GM12878 (cell line): ENCODE data around the gene NPEPPS. TPM values are rescaled to one million over a fixed set of nuclear protein-coding genes. Genes with fewer than 3 reads are reported as not detected.
"Not testable (repeated sequence)": the region's sequence is repeated elsewhere in the genome, so short reads cannot be mapped to it uniquely, and the experiment has no call there.

Experiments used
- ATAC-seq: fragments of 200-7000 bp; cut with Tn5 transposase; 3 replicates; pipeline ENCODE4 v1.9.1; 2020; ENCODE audit warnings: mild to moderate bottlenecking, moderate library complexity
- BruUV-seq: library from RNA; stranded (reverse); fragments of 400-500 nt; replicated peaks from 2 replicates; lab custom pipeline; 2021; lab: Mats Ljungman, UMichigan
- CTCF ChIA-PET: fragments of 300-600 bp; sonication (Branson Sonifier 250); formaldehyde crosslinking; extraction: SDS; loops from one replicate; lab custom pipeline; 2021; ENCODE audit warnings: inconsistent platforms; lab: Yijun Ruan, JAX
- POLR2A ChIA-PET: fragments of 350-600 bp; formaldehyde crosslinking; extraction: SDS; loops from one replicate; lab custom pipeline; 2021; ENCODE audit warnings: inconsistent platforms; lab: Charles Lee
- RAD21 ChIA-PET: fragments of 300-600 bp; sonication (Branson Sonifier 250); formaldehyde crosslinking; loops from one replicate; lab custom pipeline; 2023; ENCODE audit warnings: antibody characterized with exemption; ENCODE audit not compliant: unreplicated experiment; lab: Charles Lee
- SMC1A ChIA-PET: fragments of 300-600 bp; sonication (Branson Sonifier 250); formaldehyde crosslinking; loops from one replicate; lab custom pipeline; 2023; ENCODE audit not compliant: unreplicated experiment, uncharacterized antibody; lab: Charles Lee
- DNase-seq: peaks from one replicate; pipeline ENCODE4 v3.0.0-alpha.2; 2011; ENCODE audit warnings: low read depth, low spot score
- FAIRE-seq: peaks from 3 replicates; lab custom pipeline; 2011; peaks lifted over from hg19 to GRCh38; lab: Jason Lieb, UNC
- H2AFZ ChIP-seq: 2 replicates; pipeline ENCODE4 v1.6.0; 2011; ENCODE audit warnings: low read depth, low read length, control low read depth; ENCODE audit not compliant: control insufficient read depth
- H3K27ac ChIP-seq: 2 replicates; pipeline ENCODE4 v1.5.1; 2011; ENCODE audit warnings: control low read depth; ENCODE audit not compliant: control insufficient read depth, insufficient read depth
- H3K27me3 ChIP-seq, 2 experiments: replicated peaks in 1 of 2; 2 replicates each; pipeline versions ENCODE4 v1.6.0 to v1.6.1; 2011; ENCODE audit warnings: low read length in 1 of 2; ENCODE audit not compliant: control insufficient read depth in 2 of 2, insufficient read depth in 2 of 2
- H3K36me3 ChIP-seq, 2 experiments: 2 replicates each; pipeline ENCODE4 v1.5.1; 2011; ENCODE audit warnings: low read length in 1 of 2; ENCODE audit not compliant: control insufficient read depth in 2 of 2, insufficient read depth in 2 of 2
- H3K4me1 ChIP-seq: 2 replicates; pipeline ENCODE4 v1.6.1; 2011; ENCODE audit warnings: mild to moderate bottlenecking, low read length, moderate library complexity, mixed read lengths; ENCODE audit not compliant: control insufficient read depth, insufficient read depth
- H3K4me2 ChIP-seq: 2 replicates; pipeline ENCODE4 v1.6.0; 2011; ENCODE audit warnings: control low read depth; ENCODE audit not compliant: control insufficient read depth, insufficient read depth
- H3K4me3 ChIP-seq: fragments of 200-600 bp; sonication (generic); 2 replicates; pipeline ENCODE4 v1.5.1; 2016
- H3K79me2 ChIP-seq: 2 replicates; pipeline ENCODE4 v1.6.0; 2011; ENCODE audit warnings: low read length; ENCODE audit not compliant: control insufficient read depth, insufficient read depth
- H3K9ac ChIP-seq: 2 replicates; pipeline ENCODE4 v1.8.0; 2011; ENCODE audit warnings: low read length, control low read depth, mixed read lengths; ENCODE audit not compliant: control insufficient read depth, insufficient read depth
- H3K9me3 ChIP-seq: replicated peaks from 3 replicates; pipeline ENCODE4 v1.5.1; 2011; ENCODE audit warnings: mild to moderate bottlenecking, low read length; ENCODE audit not compliant: control insufficient read depth, insufficient read depth
- H4K20me1 ChIP-seq: 2 replicates; pipeline ENCODE4 v1.6.0; 2011; ENCODE audit not compliant: control insufficient read depth, insufficient read depth
- WGBS: methylation state at CpG from one replicate; pipeline ENCODE4 v1.1.6; 2016; ENCODE audit warnings: low lambda C conversion rate; ENCODE audit not compliant: insufficient replicate concordance, insufficient coverage; ENCODE audit errors: missing lambda C conversion rate; 5-methylcytosine and 5-hydroxymethylcytosine counted together
- in situ Hi-C: fragments of 300-500 bp; cut with MboI; formaldehyde crosslinking; loops from 9 replicates; pipeline ENCODE4 v1.14.3; 2018; ENCODE audit warnings: mixed read lengths
- intact Hi-C: fragments of 100-400 bp; cut with micrococcal nuclease; formaldehyde crosslinking; loops from one replicate; pipeline ENCODE4 v1.14.2; 2022; ENCODE audit not compliant: unreplicated experiment
- polyA plus RNA-seq, 11 experiments: library from polyadenylated mRNA; depleted of rRNA in 4 of 11; unstranded in 6 of 11; stranded (reverse) in 5 of 11; fragments of >200 nt; fragmentation: Nextera tagmentation in 4 of 11; fragmentation: Illumina TruSeq in 1 of 11; extraction: Ambion mirVana in 4 of 11; extraction: Trizol in 1 of 11; gene quantifications; 1 replicate in 1 of 11; 2 replicates in 10 of 11; pipeline versions ENCODE4 v1.2.1 to v1.2.3, GENCODE V29; 2011 to 2016; ENCODE audit warnings: inconsistent platforms in 2 of 11, missing spikeins in 2 of 11, low read depth in 1 of 11
- total RNA-seq, 4 experiments: library from RNA; depleted of rRNA in 3 of 4; stranded (reverse); fragments of >200 nt in 3 of 4; fragmentation: Illumina TruSeq in 1 of 4; extraction: Trizol in 1 of 4; gene quantifications; 2 replicates each; pipeline versions ENCODE4 v1.2.1 to v1.2.3, GENCODE V29; 2013 to 2021

NPEPPS gene
- total and polyA plus RNA-seq, 10 of the 15 experiments (the other 5 are each of a cell fraction or from before 2014, with no cell fraction given), result 25.8 to 214 (median 64.6) TPM

GRCh38 chr17:47567261-47567660, 36.4 kb downstream of the NPEPPS start:
- H3K36me3 ChIP-seq, DNase-seq, H3K4me3 ChIP-seq, H3K9me3 ChIP-seq, H3K4me1 ChIP-seq, ATAC-seq, CTCF ChIA-PET, H3K4me2 ChIP-seq, H2AFZ ChIP-seq, H3K9ac ChIP-seq, H3K27ac ChIP-seq, FAIRE-seq, BruUV-seq, SMC1A ChIA-PET, in situ Hi-C loops, POLR2A ChIA-PET, H3K79me2 ChIP-seq, H3K27me3 ChIP-seq, intact Hi-C loops, RAD21 ChIA-PET, H4K20me1 ChIP-seq: not testable (repeated sequence)
- 49% methylated on average over 2 of the region's 3 CpGs for WGBS

DNA sequence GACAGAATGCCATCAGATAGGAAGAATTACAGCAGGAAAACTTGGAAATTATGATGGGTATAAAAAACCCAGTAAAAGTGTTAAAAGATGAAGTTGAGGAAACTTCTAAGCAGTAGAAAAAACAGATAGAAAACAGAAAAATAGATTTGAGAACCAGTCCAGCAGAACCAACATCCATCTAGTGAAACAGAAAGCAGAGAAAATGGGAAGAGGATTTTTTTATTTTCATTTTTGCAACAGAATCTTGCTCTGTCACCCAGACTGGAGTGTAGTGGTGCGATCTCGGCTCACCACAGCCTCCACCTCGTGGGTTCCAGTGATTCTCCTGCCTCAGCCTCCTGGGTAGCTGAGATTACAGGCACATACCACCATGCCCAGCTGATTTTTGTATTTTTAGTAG, 41.7 kb downstream of the NPEPPS start:
- H3K27ac ChIP-seq, POLR2A ChIA-PET, ATAC-seq, H3K79me2 ChIP-seq, H3K4me1 ChIP-seq, H3K4me2 ChIP-seq, H4K20me1 ChIP-seq, H3K36me3 ChIP-seq, CTCF ChIA-PET, SMC1A ChIA-PET, FAIRE-seq, H3K27me3 ChIP-seq, H3K9ac ChIP-seq, BruUV-seq, RAD21 ChIA-PET, in situ Hi-C loops, DNase-seq, H3K4me3 ChIP-seq, intact Hi-C loops, H2AFZ ChIP-seq, H3K9me3 ChIP-seq: not testable (repeated sequence)
- WGBS, result 100% methylated on average over 3 of the region's 3 CpGs

GRCh38 chr17:47582416-47582815, 51.5 kb downstream of the NPEPPS start:
- H3K9ac ChIP-seq, ATAC-seq, CTCF ChIA-PET, intact Hi-C loops, in situ Hi-C loops, H3K4me1 ChIP-seq, H3K4me3 ChIP-seq, H3K27me3 ChIP-seq, H3K79me2 ChIP-seq, FAIRE-seq, H3K4me2 ChIP-seq, POLR2A ChIA-PET, RAD21 ChIA-PET, H2AFZ ChIP-seq, H3K36me3 ChIP-seq, SMC1A ChIA-PET, DNase-seq, H3K9me3 ChIP-seq, H4K20me1 ChIP-seq, H3K27ac ChIP-seq, BruUV-seq: not testable (repeated sequence)
- 100% methylated on average over 1 of the region's 1 CpG for WGBS

DNA sequence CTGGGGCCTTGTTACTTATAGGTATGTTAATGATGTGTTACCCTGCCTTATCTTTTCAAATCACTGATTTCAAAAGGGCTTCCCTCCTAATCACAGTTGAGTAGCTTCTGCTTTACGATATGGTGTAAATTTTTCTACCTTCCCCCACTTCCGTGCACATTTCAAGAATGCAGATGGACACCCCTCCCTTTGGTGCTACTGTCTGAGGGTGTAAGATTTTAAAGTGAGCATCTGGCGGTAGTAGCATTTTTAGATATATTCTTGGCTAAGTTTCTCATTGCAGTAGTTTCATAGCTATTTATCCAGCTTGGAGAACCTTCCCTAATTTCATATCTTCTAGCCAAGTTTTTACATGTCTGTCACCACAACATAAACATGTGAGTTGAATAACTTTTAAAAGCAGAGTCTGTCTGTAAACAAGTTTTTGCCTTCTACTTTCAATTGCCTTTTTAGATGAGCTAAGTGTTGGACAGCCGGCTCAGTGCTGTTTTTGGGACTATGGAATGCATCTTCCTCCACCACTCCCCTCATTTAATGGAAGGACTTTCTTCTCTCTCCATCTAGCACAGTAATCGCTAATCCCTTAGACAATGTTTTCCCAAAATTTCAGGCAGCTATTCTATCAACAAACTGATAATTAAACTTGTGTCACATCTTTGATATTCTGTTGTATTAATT, 55.6 kb downstream of the NPEPPS start:
- FAIRE-seq, H3K4me3 ChIP-seq, H2AFZ ChIP-seq, H4K20me1 ChIP-seq, in situ Hi-C loops, H3K4me2 ChIP-seq, CTCF ChIA-PET, SMC1A ChIA-PET, H3K9me3 ChIP-seq, ATAC-seq, POLR2A ChIA-PET, H3K79me2 ChIP-seq, H3K9ac ChIP-seq, H3K27ac ChIP-seq, DNase-seq, RAD21 ChIA-PET, H3K4me1 ChIP-seq, intact Hi-C loops, H3K27me3 ChIP-seq, H3K36me3 ChIP-seq: not testable (repeated sequence)
- TSS peak; percentile 22 for BruUV-seq
- 87% methylated on average over 4 of the region's 5 CpGs for WGBS
